ENCODE data around the gene ADAMTS15. TPM values are rescaled to one million over a fixed set of nuclear protein-coding genes. Genes with fewer than 3 reads are reported as not detected.

Gene ADAMTS15
- total RNA-seq, 2 experiments from 2014 or later, result not detected

DNA sequence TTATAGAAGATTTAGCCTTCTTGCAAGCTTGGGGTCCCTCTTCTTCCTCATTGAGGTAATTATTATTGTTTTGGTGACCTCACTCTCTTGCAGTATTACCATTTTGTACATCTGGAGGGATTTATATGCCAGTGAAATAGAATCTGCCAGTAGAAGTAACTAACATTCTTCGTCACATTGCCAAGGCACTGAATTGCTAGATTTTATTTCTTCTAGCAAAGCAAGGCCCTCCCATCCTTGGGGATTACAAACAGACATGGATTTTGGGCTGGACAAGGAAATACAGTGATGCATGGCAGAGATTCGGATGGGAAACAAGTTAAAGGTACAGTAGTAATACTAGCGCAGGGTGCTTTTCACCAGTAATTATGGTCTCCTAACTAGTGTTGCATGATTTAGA is 7.8 kb downstream of the ADAMTS15 start:
- no peak for DNase-seq (ENCODE audit: low spot score)
- Histone ChIP-seq H3K27ac (ENCODE audit: low read depth, low read length, poor library complexity, severe bottlenecking) (no peak overlapping the region), H3K79me2 (ENCODE audit: insufficient read depth, low read depth, low read length) (no peaks in the 10 kb centered on the region), H2AFZ (ENCODE audit: low read length) (no peak overlapping the region), H4K20me1 (ENCODE audit: insufficient read depth, low read length) (no peaks in the 10 kb centered on the region), H3K9me3 (ENCODE audit: low read length) (no peaks in the 10 kb centered on the region), H3K4me1 (ENCODE audit: insufficient read depth, low read length, poor library complexity, severe bottlenecking) (no peaks in the 10 kb centered on the region), H3K4me3 (ENCODE audit: low read depth, low read length, poor library complexity, severe bottlenecking) (no peak overlapping the region), H3K36me3 (ENCODE audit: insufficient read depth, low read length) (no peaks in the 10 kb centered on the region), H3K4me2 (ENCODE audit: low read length) (no peak overlapping the region), H3K9me2 (ENCODE audit: insufficient read depth, low read length) (no peaks in the 10 kb centered on the region)
- ChIA-PET CTCF (ENCODE audit: unreplicated experiment) (no interaction called here), POLR2A (no interaction called here)
- no TSS peak for BruUV-seq (replicated peaks)
- TF ChIP-seq, protein P1, sequence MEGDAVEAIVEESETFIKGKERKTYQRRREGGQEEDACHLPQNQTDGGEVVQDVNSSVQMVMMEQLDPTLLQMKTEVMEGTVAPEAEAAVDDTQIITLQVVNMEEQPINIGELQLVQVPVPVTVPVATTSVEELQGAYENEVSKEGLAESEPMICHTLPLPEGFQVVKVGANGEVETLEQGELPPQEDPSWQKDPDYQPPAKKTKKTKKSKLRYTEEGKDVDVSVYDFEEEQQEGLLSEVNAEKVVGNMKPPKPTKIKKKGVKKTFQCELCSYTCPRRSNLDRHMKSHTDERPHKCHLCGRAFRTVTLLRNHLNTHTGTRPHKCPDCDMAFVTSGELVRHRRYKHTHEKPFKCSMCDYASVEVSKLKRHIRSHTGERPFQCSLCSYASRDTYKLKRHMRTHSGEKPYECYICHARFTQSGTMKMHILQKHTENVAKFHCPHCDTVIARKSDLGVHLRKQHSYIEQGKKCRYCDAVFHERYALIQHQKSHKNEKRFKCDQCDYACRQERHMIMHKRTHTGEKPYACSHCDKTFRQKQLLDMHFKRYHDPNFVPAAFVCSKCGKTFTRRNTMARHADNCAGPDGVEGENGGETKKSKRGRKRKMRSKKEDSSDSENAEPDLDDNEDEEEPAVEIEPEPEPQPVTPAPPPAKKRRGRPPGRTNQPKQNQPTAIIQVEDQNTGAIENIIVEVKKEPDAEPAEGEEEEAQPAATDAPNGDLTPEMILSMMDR (conservative IDR thresholded peaks at IDR 0.05; ENCODE audit: low read length), result no peak
- TF ChIP-seq EZH2phosphoT487 (IDR thresholded peaks at IDR 0.05; ENCODE audit: borderline replicate concordance, low read depth, low read length), result no peak
- intact Hi-C loops (cut with micrococcal nuclease; ENCODE audit: unreplicated experiment), result no loop called here

DNA sequence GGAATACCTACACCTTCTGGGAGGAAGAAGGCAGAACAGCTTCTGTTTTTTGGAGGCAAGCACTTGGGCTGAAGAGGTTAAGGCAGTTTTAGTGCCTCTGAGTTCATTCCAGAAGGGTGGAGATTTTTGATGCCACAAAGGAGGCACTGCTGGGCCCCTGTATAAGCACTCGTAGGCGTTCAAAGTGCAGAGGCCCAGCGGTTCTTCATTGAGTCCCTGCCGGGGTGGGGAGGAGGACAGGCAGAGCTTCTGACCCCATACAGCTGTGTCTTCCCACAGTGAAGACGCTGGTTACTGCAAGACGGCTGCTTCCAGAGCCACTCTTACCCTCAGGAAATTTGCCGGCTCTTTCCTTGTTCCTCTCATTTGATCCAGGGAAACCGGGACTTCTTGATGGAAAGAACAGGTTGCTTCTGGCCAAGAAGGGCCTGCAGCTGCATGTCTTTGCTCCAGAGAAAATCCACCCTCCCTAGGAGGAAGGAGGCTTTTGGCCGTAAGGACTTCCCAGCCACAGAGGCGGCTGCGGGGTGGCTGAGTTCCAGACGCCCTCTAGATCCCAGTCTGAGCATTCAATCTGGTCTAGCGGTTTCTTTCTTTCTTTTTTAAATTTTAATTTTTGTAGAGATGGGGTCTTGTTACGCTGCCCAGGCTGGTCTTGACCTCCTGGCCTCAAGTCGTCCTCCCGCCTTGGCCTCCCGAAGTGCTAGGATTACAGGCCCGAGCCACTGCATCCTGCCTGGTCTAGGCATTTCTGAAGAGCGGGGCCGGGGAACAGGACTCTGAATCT is 9.4 kb downstream of the ADAMTS15 start:
- no peak for TF ChIP-seq EZH2phosphoT487 (IDR thresholded peaks at IDR 0.05; ENCODE audit: borderline replicate concordance, low read depth, low read length)
- TF ChIP-seq, protein P1 (conservative IDR thresholded peaks at IDR 0.05; ENCODE audit: low read length), result no peak
- Histone ChIP-seq H3K9me3 (ENCODE audit: low read length) (no peaks in the 10 kb centered on the region), H3K9me2 (ENCODE audit: insufficient read depth, low read length) (no peaks in the 10 kb centered on the region), H3K4me2 (ENCODE audit: low read length) (no peak overlapping the region), H4K20me1 (ENCODE audit: insufficient read depth, low read length) (no peaks in the 10 kb centered on the region), H2AFZ (ENCODE audit: low read length) (no peak overlapping the region), H3K4me1 (ENCODE audit: insufficient read depth, low read length, poor library complexity, severe bottlenecking) (no peaks in the 10 kb centered on the region), H3K27ac (ENCODE audit: low read depth, low read length, poor library complexity, severe bottlenecking) (no peak overlapping the region), H3K4me3 (ENCODE audit: low read depth, low read length, poor library complexity, severe bottlenecking) (no peak overlapping the region), H3K79me2 (ENCODE audit: insufficient read depth, low read depth, low read length) (no peaks in the 10 kb centered on the region), H3K36me3 (ENCODE audit: insufficient read depth, low read length) (no peaks in the 10 kb centered on the region)
- intact Hi-C loops (cut with micrococcal nuclease; ENCODE audit: unreplicated experiment), result no loop called here
- CTCF ChIA-PET (ENCODE audit: unreplicated experiment), result no interaction called here
- DNase-seq (ENCODE audit: low spot score), result no peak
- POLR2A ChIA-PET, result interaction anchor here (0.6 to 0.7 kb wide), 2 partner anchors 8 to 14 kb away, joined by 3 to 4 read pairs; no protein-coding TSS in a partner anchor
- BruUV-seq (replicated peaks), result no TSS peak

GRCh38 chr11:130458410-130458729 is 9.9 kb downstream of the ADAMTS15 start:
- H4K20me1 ChIP-seq (ENCODE audit: insufficient read depth, low read length), result no peaks in the 10 kb centered on the region
- H3K9me2 ChIP-seq (ENCODE audit: insufficient read depth, low read length), result no peaks in the 10 kb centered on the region
- no peak for DNase-seq (ENCODE audit: low spot score)
- CTCF ChIA-PET (ENCODE audit: unreplicated experiment), result no interaction called here
- H3K27ac ChIP-seq (ENCODE audit: low read depth, low read length, poor library complexity, severe bottlenecking), result no peak overlapping the region
- POLR2A ChIA-PET, result no interaction called here
- H3K9me3 ChIP-seq (ENCODE audit: low read length), result no peaks in the 10 kb centered on the region
- BruUV-seq (replicated peaks), result no TSS peak
- H3K4me2 ChIP-seq (ENCODE audit: low read length), result no peak overlapping the region
- H2AFZ ChIP-seq (ENCODE audit: low read length), result no peak overlapping the region
- H3K4me1 ChIP-seq (ENCODE audit: insufficient read depth, low read length, poor library complexity, severe bottlenecking), result no peaks in the 10 kb centered on the region
- intact Hi-C loops (cut with micrococcal nuclease; ENCODE audit: unreplicated experiment), result no loop called here
- no peak for TF ChIP-seq EZH2phosphoT487 (IDR thresholded peaks at IDR 0.05; ENCODE audit: borderline replicate concordance, low read depth, low read length)
- TF ChIP-seq, protein P1 (conservative IDR thresholded peaks at IDR 0.05; ENCODE audit: low read length), result no peak
- H3K79me2 ChIP-seq (ENCODE audit: insufficient read depth, low read depth, low read length), result no peaks in the 10 kb centered on the region
- H3K4me3 ChIP-seq (ENCODE audit: low read depth, low read length, poor library complexity, severe bottlenecking), result no peak overlapping the region
- no peaks in the 10 kb centered on the region for H3K36me3 ChIP-seq (ENCODE audit: insufficient read depth, low read length)
